IPS-NIHi11 (cell line): Measurements from ENCODE around the gene AK1.

Experiments used
- DNase-seq: peaks from one replicate; pipeline ENCODE4 v3.0.0; 2012; ENCODE audit warnings: mixed read lengths, low spot score

Gene AK1

GRCh38 chr9:127867356-127868277, 9.9 kb downstream of the AK1 start:
- no peak for DNase-seq

GRCh38 chr9:127866535-127866934, 10.9 kb downstream of the AK1 start:
- DNase-seq: no peak

- no peak for DNase-seq
Observed at GRCh38 chr9:127865645-127866464, 11.6 kb downstream of the AK1 start.

- DNase-seq: no peak
Observed at GRCh38 chr9:127863191-127863621, 14.3 kb downstream of the AK1 start.

GRCh38 chr9:127862075-127863011, 15.1 kb downstream of the AK1 start:
- no peak for DNase-seq

GRCh38 chr9:127860779-127861178, 16.7 kb downstream of the AK1 start:
- no peak for DNase-seq

- no peak for DNase-seq
Observed at GRCh38 chr9:127860260-127860659, 17.2 kb downstream of the AK1 start.

- DNase-seq: no peak
Observed at GRCh38 chr9:127858041-127858512, 19.4 kb downstream of the AK1 start.

- DNase-seq: no peak
Observed at GRCh38 chr9:127857278-127857677, 20.2 kb downstream of the AK1 start.

- no peak for DNase-seq
Observed at GRCh38 chr9:127856729-127857116, 20.8 kb downstream of the AK1 start.

GRCh38 chr9:127856094-127856728, 21.3 kb downstream of the AK1 start:
- no peak for DNase-seq

GRCh38 chr9:127855522-127855921, 22.0 kb downstream of the AK1 start:
- DNase-seq: no peak

GRCh38 chr9:127854960-127855359, 22.5 kb downstream of the AK1 start:
- DNase-seq: no peak

- peak; percentile 71 for DNase-seq
Observed at GRCh38 chr9:127854184-127854806, 23.2 kb downstream of the AK1 start, which contains the start of gene ENG. Gene ENG, minus strand, starts transcription at chr9:127854658. Its CDS starts 303 bp downstream, at chr9:127854355.

GRCh38 chr9:127853312-127854183, 23.9 kb downstream of the AK1 start:
- DNase-seq: no peak

- no peak for DNase-seq
Observed at GRCh38 chr9:127852829-127853228, 24.6 kb downstream of the AK1 start.

- DNase-seq: no peak
Observed at GRCh38 chr9:127850286-127850830, 27.1 kb downstream of the AK1 start.

- DNase-seq: no peak
Observed at GRCh38 chr9:127848756-127849504, 28.5 kb downstream of the AK1 start.
